ENCODE measurements around the gene THADA.

DNA sequence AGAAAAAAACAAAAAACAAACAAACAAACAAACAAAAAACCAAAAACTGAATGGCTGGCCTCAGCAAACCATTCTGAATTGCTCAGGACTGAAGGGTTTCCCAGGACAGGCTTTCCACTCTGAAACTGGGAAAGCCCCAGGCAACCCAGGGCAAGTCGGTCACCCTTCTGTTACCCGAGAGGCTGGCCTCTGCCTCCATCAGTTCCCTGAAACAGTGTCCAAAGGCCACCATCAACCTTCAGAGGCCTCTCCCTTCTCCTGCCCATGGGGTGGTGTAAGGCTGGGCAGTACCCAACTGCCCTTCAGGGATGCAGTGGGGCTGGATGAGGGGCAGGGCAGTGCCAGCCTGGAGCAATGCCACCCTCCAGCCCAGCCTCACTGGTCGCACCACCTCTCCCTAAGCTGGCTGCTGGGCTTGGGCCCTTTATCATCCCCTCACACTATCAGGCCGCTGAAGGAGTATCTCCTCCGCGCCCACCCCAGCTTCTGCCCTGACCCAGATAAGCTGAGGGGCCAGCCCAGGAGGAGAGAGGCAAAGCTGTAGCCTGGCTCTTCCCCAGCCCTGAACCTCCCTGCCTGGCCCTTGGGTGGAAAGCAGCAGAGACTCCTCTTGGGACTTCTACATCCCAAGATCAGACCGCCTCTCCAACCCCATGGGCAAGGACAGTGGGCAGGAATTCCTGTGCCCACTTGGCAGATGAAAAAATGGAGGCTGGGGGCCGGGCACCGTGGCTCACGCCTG lies 405.4 kb downstream of the THADA start:
- TF ChIP-seq, protein P1, sequence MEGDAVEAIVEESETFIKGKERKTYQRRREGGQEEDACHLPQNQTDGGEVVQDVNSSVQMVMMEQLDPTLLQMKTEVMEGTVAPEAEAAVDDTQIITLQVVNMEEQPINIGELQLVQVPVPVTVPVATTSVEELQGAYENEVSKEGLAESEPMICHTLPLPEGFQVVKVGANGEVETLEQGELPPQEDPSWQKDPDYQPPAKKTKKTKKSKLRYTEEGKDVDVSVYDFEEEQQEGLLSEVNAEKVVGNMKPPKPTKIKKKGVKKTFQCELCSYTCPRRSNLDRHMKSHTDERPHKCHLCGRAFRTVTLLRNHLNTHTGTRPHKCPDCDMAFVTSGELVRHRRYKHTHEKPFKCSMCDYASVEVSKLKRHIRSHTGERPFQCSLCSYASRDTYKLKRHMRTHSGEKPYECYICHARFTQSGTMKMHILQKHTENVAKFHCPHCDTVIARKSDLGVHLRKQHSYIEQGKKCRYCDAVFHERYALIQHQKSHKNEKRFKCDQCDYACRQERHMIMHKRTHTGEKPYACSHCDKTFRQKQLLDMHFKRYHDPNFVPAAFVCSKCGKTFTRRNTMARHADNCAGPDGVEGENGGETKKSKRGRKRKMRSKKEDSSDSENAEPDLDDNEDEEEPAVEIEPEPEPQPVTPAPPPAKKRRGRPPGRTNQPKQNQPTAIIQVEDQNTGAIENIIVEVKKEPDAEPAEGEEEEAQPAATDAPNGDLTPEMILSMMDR (IDR thresholded peaks at IDR 0.05) = no peak
- no peak for TF ChIP-seq TEAD4 (CRISPR knock-in tag; IDR thresholded peaks at IDR 0.05)
- TF ChIP-seq, protein P2, sequence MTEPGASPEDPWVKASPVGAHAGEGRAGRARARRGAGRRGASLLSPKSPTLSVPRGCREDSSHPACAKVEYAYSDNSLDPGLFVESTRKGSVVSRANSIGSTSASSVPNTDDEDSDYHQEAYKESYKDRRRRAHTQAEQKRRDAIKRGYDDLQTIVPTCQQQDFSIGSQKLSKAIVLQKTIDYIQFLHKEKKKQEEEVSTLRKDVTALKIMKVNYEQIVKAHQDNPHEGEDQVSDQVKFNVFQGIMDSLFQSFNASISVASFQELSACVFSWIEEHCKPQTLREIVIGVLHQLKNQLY (CRISPR knock-in tag; IDR thresholded peaks at IDR 0.05) = no peak
